Measurements from ENCODE around the gene CKAP2L. TPM values are rescaled to one million over a fixed set of nuclear protein-coding genes. Genes with fewer than 3 reads are reported as not detected.

CKAP2L gene
- total RNA-seq, 4 donors from 2014 or later, result 0.64 to 33.0 (median 2.2) TPM; not detected in 1

GRCh38 chr2:112788653-112789052, 24.2 kb upstream of the CKAP2L start:
- DNase-seq, result no peak
- WGBS, 2 donors (ENCODE audit: low coverage in 1 of 2), result 88 to 89% methylated on average over 1 to 3 of the region's 3 CpGs
- Histone ChIP-seq H3K9me3 (no peaks in the 10 kb centered on the region), H3K4me3 (no peak overlapping the region), H3K27me3 (no peaks in the 10 kb centered on the region), H3K36me3 (no peaks in the 10 kb centered on the region), H3K27ac (no peak overlapping the region), H3K4me1 (peaks cover 0 to 5% (median 0%) of the 10 kb centered on the region in 4 donors)
- in situ Hi-C loops (cut with MboI; ENCODE audit: low pct_ligation_motif_present in 1 of 4, low pct_unique_long_range_greater_than_20kb in 1 of 4, low sequenced_read_pairs in 3 of 4) (no loop called here), intact Hi-C loops (cut with DNase I; ENCODE audit: low total_unique reads) (no loop called here)
- TF ChIP-seq POLR2A (IDR thresholded peaks at IDR 0.05), result no peak
- TF ChIP-seq POLR2AphosphoS5 (IDR thresholded peaks at IDR 0.05), result no peak
- TF ChIP-seq CTCF (IDR thresholded peaks at IDR 0.05), result no peak
- TF ChIP-seq EP300 (IDR thresholded peaks at IDR 0.05; ENCODE audit: low read depth), result no peak

DNA sequence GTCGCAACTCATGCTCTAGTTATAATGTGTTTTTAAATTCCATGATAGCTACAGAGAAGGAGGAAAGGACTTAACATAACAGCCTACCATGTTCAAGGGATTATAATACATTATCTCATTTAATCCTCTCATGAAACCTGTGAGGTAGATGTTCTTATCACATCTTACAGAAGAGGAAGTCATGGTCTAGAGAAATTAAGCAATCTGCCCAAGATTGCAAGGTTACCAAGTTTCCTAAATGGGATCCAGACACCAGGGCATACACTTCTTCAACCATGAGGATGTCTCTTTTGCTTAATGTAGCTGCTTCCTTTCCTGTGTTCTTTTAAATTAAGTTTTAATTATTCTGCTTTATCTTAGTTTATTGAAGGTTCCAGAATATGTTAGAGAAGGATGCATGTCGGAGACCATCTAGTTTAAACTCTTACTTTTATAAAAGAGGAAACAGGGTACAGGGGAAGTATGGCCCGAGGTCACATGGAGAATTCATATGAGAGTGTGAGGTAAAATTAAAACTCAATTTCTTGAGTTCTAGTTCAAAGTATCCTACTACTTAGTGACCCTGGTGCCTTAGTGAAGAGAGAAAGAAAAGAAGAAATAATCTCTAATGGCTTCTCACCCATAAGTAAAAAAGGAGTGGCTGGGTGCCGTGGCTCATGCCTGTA, 23.5 kb upstream of the CKAP2L start:
- Histone ChIP-seq H3K9me3 (no peaks in the 10 kb centered on the region), H3K4me3 (no peak overlapping the region), H3K27ac (no peak overlapping the region), H3K36me3 (no peaks in the 10 kb centered on the region), H3K4me1 (peaks cover 0 to 5% (median 0%) of the 10 kb centered on the region in 4 donors), H3K27me3 (no peaks in the 10 kb centered on the region)
- no peak for DNase-seq
- in situ Hi-C loops (cut with MboI; ENCODE audit: low pct_ligation_motif_present in 1 of 4, low pct_unique_long_range_greater_than_20kb in 1 of 4, low sequenced_read_pairs in 3 of 4) (no loop called here), intact Hi-C loops (cut with DNase I; ENCODE audit: low total_unique reads) (no loop called here)
- no peak for TF ChIP-seq POLR2A (IDR thresholded peaks at IDR 0.05)
- no peak for TF ChIP-seq CTCF (IDR thresholded peaks at IDR 0.05)
- TF ChIP-seq POLR2AphosphoS5 (IDR thresholded peaks at IDR 0.05), result no peak
- no peak for TF ChIP-seq EP300 (IDR thresholded peaks at IDR 0.05; ENCODE audit: low read depth)
- WGBS, 2 donors (ENCODE audit: low coverage in 1 of 2), result 87 to 89% methylated on average over 4 of the region's 4 CpGs

DNA sequence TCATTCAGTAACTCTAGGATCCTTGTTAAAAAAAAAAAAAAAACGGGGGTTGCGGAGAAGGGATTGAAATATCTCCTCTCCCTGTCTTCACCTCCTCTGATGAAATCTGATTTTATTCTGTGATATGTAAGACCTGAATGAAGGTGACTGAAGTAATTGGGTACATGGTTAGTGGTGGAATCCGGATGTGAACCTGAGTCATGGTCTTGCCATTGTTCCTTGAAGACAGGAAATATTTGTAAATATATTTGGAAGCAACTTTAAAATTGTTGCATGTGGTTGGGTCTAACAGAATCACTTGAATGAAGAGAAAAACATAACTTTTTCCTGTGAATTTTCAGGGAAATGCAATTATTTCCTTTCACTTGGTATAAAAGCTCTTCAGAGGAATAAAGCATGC, 22.9 kb upstream of the CKAP2L start:
- Histone ChIP-seq H3K9me3 (no peaks in the 10 kb centered on the region), H3K4me3 (no peak overlapping the region), H3K27me3 (no peaks in the 10 kb centered on the region), H3K36me3 (no peaks in the 10 kb centered on the region), H3K27ac (no peak overlapping the region), H3K4me1 (peaks cover 0 to 5% (median 0%) of the 10 kb centered on the region in 4 donors)
- WGBS, 2 donors (ENCODE audit: low coverage in 1 of 2), result 90 to 96% methylated on average over 3 of the region's 3 CpGs
- TF ChIP-seq POLR2A (IDR thresholded peaks at IDR 0.05) (no peak), POLR2AphosphoS5 (IDR thresholded peaks at IDR 0.05) (no peak), CTCF (IDR thresholded peaks at IDR 0.05) (no peak), EP300 (IDR thresholded peaks at IDR 0.05; ENCODE audit: low read depth) (no peak)
- in situ Hi-C loops (cut with MboI; ENCODE audit: low pct_ligation_motif_present in 1 of 4, low pct_unique_long_range_greater_than_20kb in 1 of 4, low sequenced_read_pairs in 3 of 4) (no loop called here), intact Hi-C loops (cut with DNase I; ENCODE audit: low total_unique reads) (no loop called here)
- DNase-seq, result no peak

DNA sequence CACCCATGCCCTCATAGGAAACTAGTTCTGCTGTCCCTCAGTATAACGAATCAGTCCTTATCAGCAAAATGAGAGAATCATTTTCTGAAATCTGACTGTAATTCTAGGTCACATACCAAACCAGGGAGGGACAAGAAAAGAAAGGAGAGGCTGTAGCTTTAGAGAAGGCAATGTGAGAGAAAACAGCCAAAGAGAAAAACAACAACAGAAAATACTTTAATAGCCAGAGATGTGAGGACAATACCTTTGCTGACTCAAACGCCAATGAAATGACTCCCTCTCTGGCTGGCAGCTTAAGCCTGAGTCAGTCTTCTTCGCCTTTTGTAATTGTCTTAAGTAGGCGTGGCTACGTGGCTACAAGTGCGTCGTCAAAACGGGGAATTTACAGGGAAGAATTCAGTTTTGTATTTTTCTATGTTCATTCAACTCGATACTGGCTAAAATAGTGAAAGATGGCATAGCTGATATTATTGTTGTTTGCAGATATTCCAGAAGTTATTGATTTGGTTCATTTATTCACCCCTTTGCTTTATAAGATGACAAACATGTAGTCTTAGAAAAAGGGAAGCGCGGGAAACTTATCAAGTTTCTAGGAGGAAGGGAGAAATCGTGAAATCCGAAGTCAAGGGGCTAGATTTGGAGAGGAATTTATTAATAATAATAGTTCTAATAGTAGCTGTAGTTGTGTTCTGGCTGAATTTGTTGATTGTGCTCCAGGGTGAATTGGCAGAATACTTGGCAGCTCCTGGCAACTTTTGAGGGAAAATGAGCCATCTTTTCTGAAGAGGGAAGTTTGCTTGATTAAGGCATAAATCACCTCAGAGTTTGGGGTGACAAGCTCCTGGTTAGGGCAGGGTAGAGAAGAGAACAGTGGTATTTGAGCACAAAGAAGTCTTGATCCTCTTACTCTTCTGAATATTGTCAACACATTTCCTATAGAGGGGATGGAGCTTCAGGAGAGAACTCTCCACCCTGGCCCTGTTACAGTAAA, 20.1 kb upstream of the CKAP2L start, which contains the start of gene IL1A:
TSS of gene IL1A (minus strand) at position 295 of the 991 bp plus-strand sequence. CDS start 723 bp downstream, outside the sequence.
- WGBS, 2 donors (ENCODE audit: low coverage in 1 of 2), result 23 to 45% methylated on average over 13 of the region's 13 CpGs

More for the DNA sequence above, 20.1 kb upstream of the CKAP2L start, which contains the start of gene IL1A:
- H3K27me3 ChIP-seq, result no peaks in the 10 kb centered on the region
- peaks cover 0 to 5% (median 0%) of the 10 kb centered on the region in 4 donors for H3K4me1 ChIP-seq
- intact Hi-C loops (cut with DNase I; ENCODE audit: low total_unique reads) (no loop called here), in situ Hi-C loops (cut with MboI; ENCODE audit: low pct_ligation_motif_present in 1 of 4, low pct_unique_long_range_greater_than_20kb in 1 of 4, low sequenced_read_pairs in 3 of 4) (no loop called here)
- H3K36me3 ChIP-seq, result no peaks in the 10 kb centered on the region
- TF ChIP-seq POLR2AphosphoS5 (IDR thresholded peaks at IDR 0.05) (no peak), CTCF (IDR thresholded peaks at IDR 0.05) (no peak)
- no peak for DNase-seq
- no peak within 1 kb of the TSS for H3K27ac ChIP-seq
- no peak within 1 kb of the TSS for H3K4me3 ChIP-seq
- no peaks in the 10 kb centered on the region for H3K9me3 ChIP-seq
